HG02852 (cell line): ENCODE results near the gene ATP8B4.
A peak's percentile ranks its signal among the peaks of the same experiment; 100 is the strongest.
"Not testable (repeated sequence)": the region's sequence is repeated elsewhere in the genome, so short reads cannot be mapped to it uniquely, and the experiment has no call there.

Experiments
- ATAC-seq: cut with Tn5 transposase; IDR thresholded peaks from one replicate; pipeline ENCODE4 v1.9.1; 2021; ENCODE audit warnings: mild to moderate bottlenecking, moderate library complexity; ENCODE audit not compliant: unreplicated experiment

The ATP8B4 gene

GRCh38 chr15:50112488-50113186 lies 6.4 kb downstream of the ATP8B4 start:
- no peak for ATAC-seq

GRCh38 chr15:50110285-50110684 lies 8.7 kb downstream of the ATP8B4 start:
- ATAC-seq = no peak

- no peak for ATAC-seq
Measured at GRCh38 chr15:50109076-50109987, 9.7 kb downstream of the ATP8B4 start.

- ATAC-seq = no peak
Measured at GRCh38 chr15:50108461-50108860, 10.6 kb downstream of the ATP8B4 start.

GRCh38 chr15:50107591-50108408 lies 11.2 kb downstream of the ATP8B4 start:
- ATAC-seq = peak; percentile 97

GRCh38 chr15:50107157-50107556 lies 11.9 kb downstream of the ATP8B4 start:
- ATAC-seq = no peak

GRCh38 chr15:50106457-50106856 lies 12.6 kb downstream of the ATP8B4 start:
- ATAC-seq = no peak

- no peak for ATAC-seq
Measured at GRCh38 chr15:50100486-50100885, 18.5 kb downstream of the ATP8B4 start.

- no peak for ATAC-seq
Measured at GRCh38 chr15:50098545-50098944, 20.5 kb downstream of the ATP8B4 start.

- no peak for ATAC-seq
Measured at GRCh38 chr15:50095938-50096821, 22.9 kb downstream of the ATP8B4 start.

GRCh38 chr15:50089386-50089785 lies 29.6 kb downstream of the ATP8B4 start:
- ATAC-seq = not testable (repeated sequence)

- no peak for ATAC-seq
Measured at GRCh38 chr15:50084932-50085331, 34.1 kb downstream of the ATP8B4 start.

- ATAC-seq = no peak
Measured at GRCh38 chr15:50083424-50084025, 35.5 kb downstream of the ATP8B4 start.

- ATAC-seq = no peak
Measured at GRCh38 chr15:50082066-50082465, 37.0 kb downstream of the ATP8B4 start.

- ATAC-seq = no peak
Measured at GRCh38 chr15:50077651-50078050, 41.4 kb downstream of the ATP8B4 start.

GRCh38 chr15:50077176-50077575 lies 41.9 kb downstream of the ATP8B4 start:
- ATAC-seq = no peak

- ATAC-seq = no peak
Measured at GRCh38 chr15:50075319-50075718, 43.7 kb downstream of the ATP8B4 start.

- ATAC-seq = no peak
Measured at GRCh38 chr15:50071551-50072258, 47.3 kb downstream of the ATP8B4 start.

GRCh38 chr15:50068016-50068415 lies 51.0 kb downstream of the ATP8B4 start:
- ATAC-seq = no peak
